ENCODE measurements around the gene LBX1.

GRCh38 chr10:101246639-101247038 is 17.4 kb upstream of the LBX1 start:
- TF ChIP-seq, protein P1, sequence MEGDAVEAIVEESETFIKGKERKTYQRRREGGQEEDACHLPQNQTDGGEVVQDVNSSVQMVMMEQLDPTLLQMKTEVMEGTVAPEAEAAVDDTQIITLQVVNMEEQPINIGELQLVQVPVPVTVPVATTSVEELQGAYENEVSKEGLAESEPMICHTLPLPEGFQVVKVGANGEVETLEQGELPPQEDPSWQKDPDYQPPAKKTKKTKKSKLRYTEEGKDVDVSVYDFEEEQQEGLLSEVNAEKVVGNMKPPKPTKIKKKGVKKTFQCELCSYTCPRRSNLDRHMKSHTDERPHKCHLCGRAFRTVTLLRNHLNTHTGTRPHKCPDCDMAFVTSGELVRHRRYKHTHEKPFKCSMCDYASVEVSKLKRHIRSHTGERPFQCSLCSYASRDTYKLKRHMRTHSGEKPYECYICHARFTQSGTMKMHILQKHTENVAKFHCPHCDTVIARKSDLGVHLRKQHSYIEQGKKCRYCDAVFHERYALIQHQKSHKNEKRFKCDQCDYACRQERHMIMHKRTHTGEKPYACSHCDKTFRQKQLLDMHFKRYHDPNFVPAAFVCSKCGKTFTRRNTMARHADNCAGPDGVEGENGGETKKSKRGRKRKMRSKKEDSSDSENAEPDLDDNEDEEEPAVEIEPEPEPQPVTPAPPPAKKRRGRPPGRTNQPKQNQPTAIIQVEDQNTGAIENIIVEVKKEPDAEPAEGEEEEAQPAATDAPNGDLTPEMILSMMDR (IDR thresholded peaks at IDR 0.05; ENCODE audit: low read depth, low read length): no peak
- TF ChIP-seq EZH2phosphoT487 (IDR thresholded peaks at IDR 0.05; ENCODE audit: low read depth): no peak

Measured in OCI-LY3 (cell line).